ENCODE measurements around the gene RNF187. TPM values are rescaled to one million over a fixed set of nuclear protein-coding genes. Genes with fewer than 3 reads are reported as not detected.

Gene RNF187
- total RNA-seq, 2 experiments from 2014 or later, result 129 to 139 TPM

GRCh38 chr1:228512781-228513198 lies 25.6 kb downstream of the RNF187 start:
- POLR2A ChIA-PET, result interaction anchor here (0.6 to 1.1 kb wide), 3 partner anchors 29 to 298 kb away, joined by 3 read pairs; no protein-coding TSS in a partner anchor
- CTCF ChIA-PET, result interaction anchor here (1.5 to 6.1 kb wide), 3 partner anchors 12 to 47 kb away, joined by 3 to 62 read pairs (median 26); no protein-coding TSS in a partner anchor
- Mint-ChIP-seq H3K9me3 (ENCODE audit: insufficient read depth) (no peaks in the 10 kb centered on the region), H3K27ac (peak overlapping the region; percentile 70), H3K4me3 (no peak overlapping the region), H3K36me3 (ENCODE audit: low read depth) (no peaks in the 10 kb centered on the region), H3K4me1 (ENCODE audit: low read depth) (peaks cover 46% of the 10 kb centered on the region), H3K27me3 (ENCODE audit: low read depth) (peaks cover 43% of the 10 kb centered on the region)
- DNase-seq, result peak; percentile 37
- ATAC-seq, result peak; percentile 64

GRCh38 chr1:228513236-228513900 lies 26.2 kb downstream of the RNF187 start:
- peak; percentile 24 for ATAC-seq
- H3K9me3 Mint-ChIP-seq (ENCODE audit: insufficient read depth), result no peaks in the 10 kb centered on the region
- H3K27me3 Mint-ChIP-seq (ENCODE audit: low read depth), result peaks cover 45% of the 10 kb centered on the region
- CTCF ChIA-PET, result interaction anchor here (2.3 to 6.1 kb wide), 3 partner anchors 12 to 108 kb away, joined by 8 to 62 read pairs (median 26); no protein-coding TSS in a partner anchor
- H3K36me3 Mint-ChIP-seq (ENCODE audit: low read depth), result no peaks in the 10 kb centered on the region
- H3K4me1 Mint-ChIP-seq (ENCODE audit: low read depth), result peaks cover 46% of the 10 kb centered on the region
- DNase-seq, result no peak
- peak overlapping the region; percentile 70 for H3K27ac Mint-ChIP-seq
- POLR2A ChIA-PET, result interaction anchor here (0.6 to 1.1 kb wide), 3 partner anchors 29 to 298 kb away, joined by 3 read pairs; no protein-coding TSS in a partner anchor
- H3K4me3 Mint-ChIP-seq, result no peak overlapping the region

GRCh38 chr1:228514421-228514820 lies 27.2 kb downstream of the RNF187 start:
- H3K4me1 Mint-ChIP-seq (ENCODE audit: low read depth), result peaks cover 36% of the 10 kb centered on the region
- no peak overlapping the region for H3K27ac Mint-ChIP-seq
- ChIA-PET CTCF (interaction anchor here (1.1 to 6.1 kb wide), 6 partner anchors 13 to 109 kb away, joined by 3 to 62 read pairs (median 6); partner anchors contain the start of gene RNF187), POLR2A (interaction anchor here (1.0 kb wide), 1 partner anchor 57 kb away, joined by 3 read pairs; no protein-coding TSS in a partner anchor)
- no peaks in the 10 kb centered on the region for H3K36me3 Mint-ChIP-seq (ENCODE audit: low read depth)
- peaks cover 48% of the 10 kb centered on the region for H3K27me3 Mint-ChIP-seq (ENCODE audit: low read depth)
- H3K9me3 Mint-ChIP-seq (ENCODE audit: insufficient read depth), result no peaks in the 10 kb centered on the region
- DNase-seq (no peak), ATAC-seq (no peak)
- H3K4me3 Mint-ChIP-seq, result no peak overlapping the region

GRCh38 chr1:228515200-228515834 lies 28.1 kb downstream of the RNF187 start:
- peaks cover 33% of the 10 kb centered on the region for H3K4me1 Mint-ChIP-seq (ENCODE audit: low read depth)
- POLR2A ChIA-PET, result interaction anchor here (0.6 to 1.1 kb wide), 3 partner anchors 14 to 338 kb away, joined by 3 read pairs; no protein-coding TSS in a partner anchor
- no peak overlapping the region for H3K27ac Mint-ChIP-seq
- H3K36me3 Mint-ChIP-seq (ENCODE audit: low read depth), result no peaks in the 10 kb centered on the region
- CTCF ChIA-PET, result interaction anchor here (0.6 to 6.1 kb wide), 12 partner anchors 14 to 516 kb away, joined by 3 to 62 read pairs (median 4); partner anchors contain the start of gene RNF187
- peak; percentile 54 for DNase-seq
- H3K9me3 Mint-ChIP-seq (ENCODE audit: insufficient read depth), result no peaks in the 10 kb centered on the region
- peaks cover 53% of the 10 kb centered on the region for H3K27me3 Mint-ChIP-seq (ENCODE audit: low read depth)
- no peak overlapping the region for H3K4me3 Mint-ChIP-seq
- ATAC-seq, result peak; percentile 54

GRCh38 chr1:228517655-228518054 lies 30.5 kb downstream of the RNF187 start:
- Mint-ChIP-seq H3K9me3 (ENCODE audit: insufficient read depth) (no peaks in the 10 kb centered on the region), H3K36me3 (ENCODE audit: low read depth) (no peaks in the 10 kb centered on the region), H3K27ac (no peak overlapping the region), H3K27me3 (ENCODE audit: low read depth) (peaks cover 54% of the 10 kb centered on the region), H3K4me1 (ENCODE audit: low read depth) (peaks cover 17% of the 10 kb centered on the region), H3K4me3 (no peak overlapping the region)
- CTCF ChIA-PET, result no interaction called here
- DNase-seq (no peak), ATAC-seq (no peak)
- POLR2A ChIA-PET, result no interaction called here

- DNase-seq (no peak), ATAC-seq (no peak)
- Mint-ChIP-seq H3K36me3 (ENCODE audit: low read depth) (peaks cover 2% of the 10 kb centered on the region), H3K27me3 (ENCODE audit: low read depth) (peaks cover 17% of the 10 kb centered on the region), H3K27ac (no peak overlapping the region), H3K4me3 (no peak overlapping the region), H3K4me1 (ENCODE audit: low read depth) (no peaks in the 10 kb centered on the region), H3K9me3 (ENCODE audit: insufficient read depth) (no peaks in the 10 kb centered on the region)
- ChIA-PET CTCF (no interaction called here), POLR2A (no interaction called here)
Observed at GRCh38 chr1:228527596-228527995, 40.4 kb downstream of the RNF187 start.

- ChIA-PET CTCF (no interaction called here), POLR2A (no interaction called here)
- H3K36me3 Mint-ChIP-seq (ENCODE audit: low read depth), result peaks cover under 1% of the 10 kb centered on the region
- H3K27me3 Mint-ChIP-seq (ENCODE audit: low read depth), result peaks cover 14% of the 10 kb centered on the region
- H3K4me1 Mint-ChIP-seq (ENCODE audit: low read depth), result no peaks in the 10 kb centered on the region
- ATAC-seq (no peak), DNase-seq (no peak)
- H3K9me3 Mint-ChIP-seq (ENCODE audit: insufficient read depth), result no peaks in the 10 kb centered on the region
- H3K4me3 Mint-ChIP-seq, result no peak overlapping the region
- H3K27ac Mint-ChIP-seq, result no peak overlapping the region
Observed at GRCh38 chr1:228528612-228529011, 41.4 kb downstream of the RNF187 start.

- no peak for ATAC-seq
- no peaks in the 10 kb centered on the region for H3K4me1 Mint-ChIP-seq (ENCODE audit: low read depth)
- no peak overlapping the region for H3K4me3 Mint-ChIP-seq
- POLR2A ChIA-PET, result no interaction called here
- H3K27ac Mint-ChIP-seq, result no peak overlapping the region
- no peaks in the 10 kb centered on the region for H3K9me3 Mint-ChIP-seq (ENCODE audit: insufficient read depth)
- H3K36me3 Mint-ChIP-seq (ENCODE audit: low read depth), result no peaks in the 10 kb centered on the region
- no peak for DNase-seq
- CTCF ChIA-PET, result no interaction called here
- peaks cover 5% of the 10 kb centered on the region for H3K27me3 Mint-ChIP-seq (ENCODE audit: low read depth)
Observed at GRCh38 chr1:228530086-228530758, 43.0 kb downstream of the RNF187 start.

- CTCF ChIA-PET, result no interaction called here
- POLR2A ChIA-PET, result no interaction called here
- Mint-ChIP-seq H3K9me3 (ENCODE audit: insufficient read depth) (no peaks in the 10 kb centered on the region), H3K4me1 (ENCODE audit: low read depth) (no peaks in the 10 kb centered on the region), H3K27ac (no peak overlapping the region), H3K4me3 (no peak overlapping the region), H3K36me3 (ENCODE audit: low read depth) (no peaks in the 10 kb centered on the region), H3K27me3 (ENCODE audit: low read depth) (peaks cover 5% of the 10 kb centered on the region)
- ATAC-seq, result no peak
- DNase-seq, result no peak
Observed at GRCh38 chr1:228530951-228531731, 44.0 kb downstream of the RNF187 start.

GRCh38 chr1:228538831-228539230 lies 51.6 kb downstream of the RNF187 start:
- Mint-ChIP-seq H3K36me3 (ENCODE audit: low read depth) (no peaks in the 10 kb centered on the region), H3K4me1 (ENCODE audit: low read depth) (no peaks in the 10 kb centered on the region), H3K9me3 (ENCODE audit: insufficient read depth) (no peaks in the 10 kb centered on the region), H3K27me3 (ENCODE audit: low read depth) (no peaks in the 10 kb centered on the region), H3K27ac (no peak overlapping the region), H3K4me3 (no peak overlapping the region)
- ATAC-seq (no peak), DNase-seq (no peak)
- ChIA-PET CTCF (no interaction called here), POLR2A (no interaction called here)

GRCh38 chr1:228540161-228540917 lies 53.2 kb downstream of the RNF187 start:
- Mint-ChIP-seq H3K27ac (no peak overlapping the region), H3K27me3 (ENCODE audit: low read depth) (no peaks in the 10 kb centered on the region), H3K36me3 (ENCODE audit: low read depth) (no peaks in the 10 kb centered on the region), H3K4me3 (no peak overlapping the region), H3K9me3 (ENCODE audit: insufficient read depth) (no peaks in the 10 kb centered on the region), H3K4me1 (ENCODE audit: low read depth) (no peaks in the 10 kb centered on the region)
- DNase-seq (no peak), ATAC-seq (no peak)
- POLR2A ChIA-PET, result no interaction called here
- CTCF ChIA-PET, result no interaction called here
